ENCODE data around the gene RGL2.

RGL2 gene

DNA sequence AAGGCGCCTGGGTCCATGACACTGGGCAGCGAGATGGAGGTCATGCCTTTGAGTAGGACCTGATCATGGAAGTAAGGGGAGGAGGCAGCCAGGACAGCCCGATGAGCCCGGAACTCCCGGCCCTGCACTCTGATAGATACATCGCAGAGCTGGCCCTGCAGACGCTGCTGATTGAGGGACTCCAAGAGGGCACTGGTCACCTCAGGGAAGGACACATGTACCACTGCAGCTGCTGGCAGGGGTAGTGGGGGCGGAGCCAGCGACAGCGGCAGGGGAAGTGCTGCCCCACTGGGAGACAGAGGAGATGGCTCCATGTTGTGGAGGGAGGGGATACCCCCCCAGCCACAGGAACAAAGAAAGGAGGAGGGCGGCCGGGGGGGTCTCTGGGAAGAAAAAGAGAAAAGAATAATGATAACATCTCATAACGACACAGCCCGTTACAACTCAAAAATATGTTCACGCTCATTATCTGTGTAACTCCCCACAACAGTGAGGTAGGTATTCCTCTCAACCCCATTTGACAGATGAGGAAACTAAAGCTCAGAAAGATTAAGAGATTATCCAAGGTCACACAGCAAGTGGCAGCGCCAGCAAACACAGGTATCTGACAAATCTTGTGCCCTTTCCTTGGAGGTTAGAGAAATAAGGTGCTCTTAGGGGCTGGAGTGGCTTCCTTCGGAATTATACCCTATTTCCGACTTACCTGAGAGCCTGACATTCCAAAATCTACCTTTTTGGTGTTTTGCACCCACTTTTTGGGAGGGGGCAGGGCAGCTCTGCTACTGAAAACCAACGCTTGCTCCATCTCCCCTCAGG is 18.1 kb upstream of the RGL2 start:
- no peak for DNase-seq

DNA sequence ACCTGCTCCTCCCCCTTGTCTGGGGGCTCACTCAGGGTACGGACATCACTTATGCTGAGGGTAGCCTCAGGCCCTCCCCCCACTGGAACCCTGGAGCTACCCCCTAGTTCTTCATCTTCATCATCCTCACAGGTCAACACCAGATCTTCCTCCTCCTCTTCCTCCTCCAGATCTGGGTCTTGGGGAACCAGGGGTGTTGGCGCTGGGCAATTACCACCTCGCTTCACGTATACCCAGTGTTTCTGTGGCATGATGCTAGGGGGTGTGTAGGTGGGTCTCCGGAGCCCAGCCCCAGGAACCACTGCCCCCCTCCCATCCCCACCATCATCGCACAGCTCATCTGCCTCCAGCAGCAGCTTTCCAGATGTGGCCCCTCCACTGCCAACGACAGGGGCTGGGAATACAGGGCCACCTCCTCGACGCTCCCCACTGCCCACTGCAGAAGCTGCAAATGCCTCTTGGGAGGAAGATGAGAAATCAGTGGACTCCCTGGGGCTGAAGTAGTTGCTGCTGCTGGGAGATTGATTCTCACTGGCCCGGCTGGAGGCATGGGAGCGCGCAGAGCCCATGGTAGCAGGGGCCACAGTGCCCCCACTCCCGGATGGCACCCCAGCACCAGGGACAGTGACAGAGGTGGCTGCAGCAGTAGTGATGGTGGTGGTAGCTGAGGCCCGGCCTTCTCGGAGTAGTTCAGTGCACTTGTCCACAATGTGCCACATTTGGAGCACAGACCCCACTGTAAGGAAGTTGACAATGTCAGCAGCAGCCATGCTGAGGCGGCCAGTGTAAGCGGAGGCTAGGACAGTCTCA is 17.3 kb upstream of the RGL2 start:
- DNase-seq, result no peak

GRCh38 chr6:33314943-33315792 is 16.4 kb upstream of the RGL2 start:
- peak; percentile 33 for DNase-seq

DNA sequence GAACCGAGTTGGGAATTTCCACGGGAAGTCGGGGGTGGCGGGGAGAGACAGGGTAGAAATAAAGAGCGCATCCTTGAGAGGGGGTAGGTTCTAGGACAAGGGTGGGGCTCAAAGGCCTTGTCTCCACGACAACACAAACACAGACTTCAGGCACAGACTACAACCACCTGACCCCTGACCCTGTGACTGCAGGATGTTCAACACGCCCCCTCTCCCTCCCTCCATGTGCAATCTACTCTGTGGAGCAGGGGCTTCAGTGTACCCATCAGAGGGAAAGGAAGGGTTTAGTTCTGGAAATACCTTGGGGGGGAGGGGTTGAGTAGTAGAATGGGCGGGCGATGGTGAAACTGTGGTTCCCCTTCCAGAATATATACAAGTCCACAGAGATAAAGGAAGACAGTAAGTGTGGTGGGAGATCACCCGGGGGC is 15.8 kb upstream of the RGL2 start:
- DNase-seq, result peak; percentile 92

DNA sequence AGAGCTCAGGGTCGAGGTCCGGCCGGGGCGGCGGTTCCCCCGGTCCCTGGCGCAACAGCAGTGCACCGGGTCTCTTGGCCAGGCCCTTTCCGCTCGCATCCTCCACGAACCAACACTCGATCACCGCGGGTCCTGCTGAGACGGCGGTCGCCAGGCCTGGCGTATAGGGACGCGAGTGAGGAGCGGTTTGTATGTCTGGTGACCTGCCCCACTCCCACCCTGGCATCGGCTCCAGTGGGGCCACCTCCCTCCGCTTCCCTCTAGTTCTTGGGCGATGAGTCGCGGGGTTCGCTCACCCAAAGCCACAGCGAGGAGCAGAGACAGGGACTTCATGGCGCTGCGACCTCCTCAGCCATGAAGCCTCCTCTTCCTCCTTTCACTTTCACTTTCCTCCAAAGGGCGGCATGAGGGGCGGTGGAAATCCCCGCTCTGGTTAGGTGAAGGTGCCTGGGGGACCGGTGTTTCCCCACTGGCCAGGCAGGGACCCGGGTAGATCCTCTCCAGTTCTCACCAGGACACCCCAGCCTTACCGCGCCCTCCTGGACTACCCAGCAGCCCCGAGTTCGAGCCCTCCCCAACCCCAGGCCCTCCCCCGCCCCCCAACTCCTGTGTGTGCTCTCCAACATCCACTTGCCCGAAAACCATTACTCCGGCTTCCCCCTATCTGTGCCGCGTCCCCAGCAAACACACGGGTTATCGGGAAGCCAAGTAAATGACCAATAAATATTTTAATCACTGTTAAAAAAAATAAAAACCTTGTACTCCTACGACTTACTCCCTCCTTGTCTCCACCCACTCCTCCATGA is 15.2 kb upstream of the RGL2 start, which contains the start of gene TAPBP:
TAPBP (minus strand) TSS at position 370 of the 806 bp plus-strand sequence; CDS start at position 333, 37 bp downstream.
- DNase-seq, result peak; percentile 94

DNA sequence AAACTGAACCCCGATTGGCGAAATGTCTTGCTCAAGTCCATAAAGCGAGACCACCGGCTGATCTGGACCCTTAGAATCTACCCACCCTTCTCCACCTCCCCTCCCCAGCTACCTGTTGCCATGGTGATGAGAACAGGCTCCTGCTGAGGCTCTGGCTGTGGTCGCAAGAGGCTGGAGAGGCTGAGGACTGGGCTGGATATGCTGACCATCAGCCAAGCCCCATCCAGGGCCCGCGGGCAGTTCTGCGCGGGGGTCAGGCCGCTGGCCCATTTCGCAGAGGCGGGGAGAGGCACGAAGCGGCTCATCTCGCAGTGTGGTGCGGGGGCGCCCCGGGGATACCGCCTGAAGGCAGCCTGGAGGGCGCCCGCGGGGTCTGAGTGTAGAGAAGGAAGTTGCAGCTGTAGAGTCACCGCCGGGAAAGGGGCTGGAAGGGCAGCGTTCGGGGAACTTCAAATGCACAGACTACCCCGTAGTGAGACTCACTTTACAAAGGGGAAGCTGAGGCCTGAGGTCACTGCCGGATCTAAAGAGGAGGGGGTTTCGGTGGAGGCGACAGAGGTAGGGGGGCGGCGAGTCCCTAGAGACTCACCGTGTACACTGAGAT is 14.5 kb upstream of the RGL2 start:
- DNase-seq, result peak; percentile 43

- DNase-seq, result peak; percentile 94
Measured at GRCh38 chr6:33312361-33313104, 13.8 kb upstream of the RGL2 start.

DNA sequence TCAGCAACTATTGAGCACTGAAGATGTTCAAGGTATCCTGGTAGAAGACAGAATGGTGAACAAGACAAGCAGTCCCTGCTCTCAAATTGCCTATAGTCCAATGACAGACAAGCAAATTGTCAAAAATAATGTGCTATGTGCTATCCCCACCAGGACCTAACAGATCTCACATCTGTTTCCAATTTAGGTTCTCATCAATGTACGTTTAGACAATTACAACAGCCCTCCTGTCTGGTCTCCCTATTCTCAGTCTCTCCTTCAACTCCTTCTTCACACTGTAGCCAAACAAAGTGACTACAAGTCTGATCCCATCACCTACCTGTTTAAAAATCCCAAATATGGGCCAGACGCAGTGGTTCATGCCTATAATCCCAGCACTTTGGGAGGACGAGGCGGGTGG is 7.6 kb upstream of the RGL2 start:
- DNase-seq, result no peak

GRCh38 chr6:33305052-33305451 is 6.3 kb upstream of the RGL2 start:
- DNase-seq, result no peak

DNA sequence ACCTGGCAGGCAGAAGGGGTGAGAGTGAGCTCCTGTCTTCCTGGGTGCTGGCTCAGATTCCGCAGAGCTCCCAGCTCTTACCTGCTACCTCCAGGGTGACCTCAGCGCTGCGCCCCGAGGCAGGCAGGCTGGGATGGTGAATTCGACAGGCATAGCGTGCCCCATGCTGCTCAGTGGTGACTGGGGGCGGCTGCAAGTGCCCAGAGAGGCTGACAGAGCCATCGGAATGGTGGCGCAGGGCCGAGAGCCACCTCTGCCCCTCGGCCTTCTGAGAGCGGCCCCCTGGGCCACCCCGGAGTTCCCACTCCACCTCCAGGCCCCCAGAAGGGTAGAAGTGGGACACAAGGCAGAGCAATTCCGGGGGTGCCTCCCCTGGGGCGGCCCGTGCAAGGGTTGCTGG is 5.5 kb upstream of the RGL2 start:
- DNase-seq, result no peak

DNA sequence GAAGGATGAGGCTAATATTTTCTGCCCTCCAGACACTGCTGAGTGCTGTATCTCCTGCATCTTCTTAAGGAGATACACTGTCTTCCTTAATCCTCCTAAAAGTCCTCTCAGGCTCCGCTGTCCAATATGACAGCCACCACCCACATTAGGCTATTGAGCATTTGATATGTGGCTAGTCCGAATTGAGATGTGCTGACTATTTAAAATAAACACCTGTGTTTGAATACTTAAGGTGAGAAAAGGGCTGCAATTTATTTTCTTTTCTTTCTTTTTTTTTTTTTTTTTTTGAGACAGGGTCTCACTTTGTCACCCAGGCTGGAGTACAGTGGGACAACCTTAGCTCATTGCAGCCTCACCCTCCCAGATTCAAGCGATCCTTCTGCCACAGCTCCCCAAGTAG is 3.1 kb upstream of the RGL2 start:
- no peak for DNase-seq

GRCh38 chr6:33299237-33299944 is 649 bp upstream of the RGL2 start:
- DNase-seq, result peak; percentile 96

- peak; percentile 87 for DNase-seq
Measured at GRCh38 chr6:33297956-33298772, 578 bp downstream of the RGL2 start.

- no peak for DNase-seq
Measured at GRCh38 chr6:33297406-33297955, 1.3 kb downstream of the RGL2 start.

DNA sequence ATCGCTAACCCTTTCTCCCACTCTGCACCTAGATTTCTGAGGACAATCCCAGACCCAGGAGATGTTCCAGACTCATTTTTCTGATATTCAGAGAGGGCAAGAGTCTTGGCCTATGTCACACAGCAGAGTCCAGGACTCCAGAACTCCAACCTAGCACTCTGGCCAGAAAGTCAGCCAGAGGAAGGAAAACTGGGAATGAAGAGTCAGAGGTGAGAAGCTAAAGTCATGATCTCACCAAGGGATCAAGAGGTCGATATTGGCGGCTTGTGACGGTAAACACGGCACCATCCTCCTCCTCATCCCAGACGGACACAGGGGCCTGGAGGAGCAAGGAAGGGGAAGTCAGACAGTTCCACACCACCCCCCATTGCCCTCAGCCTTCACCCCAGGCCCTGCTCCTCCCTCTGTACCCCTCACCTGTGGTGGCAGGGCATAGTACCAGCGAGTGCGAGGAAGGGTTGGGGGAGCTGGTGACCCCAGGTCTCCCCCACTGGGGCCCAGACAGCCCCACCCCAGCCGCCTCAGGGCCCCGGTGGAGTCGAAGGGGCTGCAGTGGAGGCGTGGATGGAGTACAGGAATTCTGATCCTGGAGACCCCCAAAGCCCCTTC is 1.8 kb downstream of the RGL2 start:
- DNase-seq, result no peak

GRCh38 chr6:33295621-33296369 is 2.9 kb downstream of the RGL2 start:
- DNase-seq, result no peak

- no peak for DNase-seq
Measured at GRCh38 chr6:33294086-33294823, 4.5 kb downstream of the RGL2 start.
